ENCODE measurements around the gene THRA.
A peak's percentile ranks its signal among the peaks of the same experiment; 100 is the strongest.

The THRA gene

DNA sequence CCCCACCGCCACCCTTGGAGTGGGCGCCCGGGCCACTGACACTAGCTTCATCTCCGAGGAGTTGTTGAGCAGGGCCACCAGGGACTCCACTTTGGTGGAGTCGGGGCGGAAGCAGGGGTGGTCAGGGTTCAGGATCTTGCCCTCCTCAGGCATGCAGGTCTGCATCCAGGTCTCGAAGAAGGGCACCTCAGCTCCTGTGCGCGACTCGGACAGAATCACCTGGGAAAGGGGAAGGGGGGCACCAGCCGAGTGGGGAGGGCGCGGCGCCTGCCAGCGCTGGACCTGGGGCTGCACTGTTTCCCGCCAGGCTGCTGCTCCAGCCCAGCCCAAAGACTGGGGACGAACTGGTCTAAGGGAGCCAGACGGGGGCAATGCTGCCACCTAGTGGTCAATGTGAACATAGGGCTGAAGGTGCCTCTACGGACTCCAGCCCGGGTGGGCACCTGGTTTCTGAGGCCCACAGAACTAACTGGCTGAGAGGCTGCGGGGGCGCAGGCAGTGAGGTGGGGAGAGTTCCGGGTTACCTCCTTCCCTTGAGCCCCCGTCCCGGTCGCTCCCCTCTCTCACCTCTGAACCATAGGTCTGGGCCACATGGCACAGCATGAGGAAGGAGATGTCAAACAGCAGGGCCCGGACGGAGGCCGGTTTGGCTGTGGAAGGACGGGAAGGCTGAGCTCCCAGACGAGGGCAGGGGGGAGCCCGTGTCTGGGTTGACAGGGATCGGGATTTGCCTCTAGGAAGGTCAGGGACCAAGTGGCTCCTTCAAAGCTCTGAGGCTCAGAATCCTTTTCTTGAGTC is 35.8 kb upstream of the THRA start:
- DNase-seq (ENCODE audit: low read depth in 3 of 3) = peak; percentile 43 to 76 (median 55)

DNA sequence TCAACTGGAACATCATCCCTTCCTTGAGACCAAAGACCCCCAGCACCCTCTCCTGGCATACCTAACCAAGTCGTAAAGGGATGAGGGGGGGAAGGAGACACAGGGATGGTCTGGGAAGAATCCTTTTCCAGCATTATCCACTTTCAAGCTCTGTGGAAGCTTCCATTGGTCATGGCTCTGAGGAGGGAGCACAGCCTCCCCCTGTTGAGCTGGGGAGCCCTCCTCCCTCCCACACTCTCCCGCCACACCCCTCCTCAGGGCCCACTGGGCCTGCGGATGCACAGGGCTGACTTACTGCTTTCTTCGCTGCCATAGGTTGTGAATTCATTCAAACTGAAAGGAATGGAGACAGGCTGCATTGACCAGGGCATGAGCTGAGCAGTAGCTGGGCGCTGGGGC is 35.2 kb upstream of the THRA start:
- no peak for DNase-seq (ENCODE audit: low read depth in 3 of 3)

DNA sequence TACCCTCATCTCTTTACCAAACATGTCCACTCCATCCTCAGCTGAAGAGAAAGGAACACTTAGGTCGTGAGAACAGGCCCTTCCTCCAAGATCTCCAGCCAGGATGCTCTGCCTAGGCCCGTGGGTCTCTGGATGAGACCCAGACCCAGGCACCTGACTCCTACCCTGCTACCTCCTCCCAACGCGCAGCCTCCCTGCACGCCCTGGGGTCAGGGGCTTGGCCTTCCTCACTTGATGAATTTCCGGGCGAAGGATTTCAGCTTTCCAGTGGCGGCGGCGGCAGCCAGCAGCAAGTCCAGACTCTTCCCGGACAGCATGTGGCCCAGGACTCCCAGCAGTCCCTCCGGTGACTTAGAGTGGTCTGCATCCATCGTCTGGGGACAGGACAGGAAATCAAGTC is 34.2 kb upstream of the THRA start:
- DNase-seq (ENCODE audit: low read depth in 3 of 3) = no peak

DNA sequence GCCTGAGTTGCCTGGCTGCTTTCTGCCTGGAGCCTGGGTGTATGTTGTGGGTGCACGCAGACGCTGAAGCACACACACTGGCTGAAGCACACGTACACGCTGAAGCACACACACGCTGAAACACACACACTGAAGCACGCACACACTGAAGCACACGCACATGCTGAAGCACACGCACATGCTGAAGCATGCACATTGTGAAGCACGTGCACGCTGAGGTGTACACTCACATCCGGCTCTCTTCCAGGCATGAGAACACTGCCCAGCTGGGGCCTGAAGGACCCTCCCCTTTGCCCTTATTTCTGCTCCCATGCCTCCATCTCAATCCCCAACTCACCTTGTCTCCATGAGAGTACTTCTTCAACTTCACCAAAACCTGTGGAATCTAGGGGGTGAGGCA is 31.1 kb upstream of the THRA start:
- DNase-seq (ENCODE audit: low read depth in 3 of 3) = no peak

DNA sequence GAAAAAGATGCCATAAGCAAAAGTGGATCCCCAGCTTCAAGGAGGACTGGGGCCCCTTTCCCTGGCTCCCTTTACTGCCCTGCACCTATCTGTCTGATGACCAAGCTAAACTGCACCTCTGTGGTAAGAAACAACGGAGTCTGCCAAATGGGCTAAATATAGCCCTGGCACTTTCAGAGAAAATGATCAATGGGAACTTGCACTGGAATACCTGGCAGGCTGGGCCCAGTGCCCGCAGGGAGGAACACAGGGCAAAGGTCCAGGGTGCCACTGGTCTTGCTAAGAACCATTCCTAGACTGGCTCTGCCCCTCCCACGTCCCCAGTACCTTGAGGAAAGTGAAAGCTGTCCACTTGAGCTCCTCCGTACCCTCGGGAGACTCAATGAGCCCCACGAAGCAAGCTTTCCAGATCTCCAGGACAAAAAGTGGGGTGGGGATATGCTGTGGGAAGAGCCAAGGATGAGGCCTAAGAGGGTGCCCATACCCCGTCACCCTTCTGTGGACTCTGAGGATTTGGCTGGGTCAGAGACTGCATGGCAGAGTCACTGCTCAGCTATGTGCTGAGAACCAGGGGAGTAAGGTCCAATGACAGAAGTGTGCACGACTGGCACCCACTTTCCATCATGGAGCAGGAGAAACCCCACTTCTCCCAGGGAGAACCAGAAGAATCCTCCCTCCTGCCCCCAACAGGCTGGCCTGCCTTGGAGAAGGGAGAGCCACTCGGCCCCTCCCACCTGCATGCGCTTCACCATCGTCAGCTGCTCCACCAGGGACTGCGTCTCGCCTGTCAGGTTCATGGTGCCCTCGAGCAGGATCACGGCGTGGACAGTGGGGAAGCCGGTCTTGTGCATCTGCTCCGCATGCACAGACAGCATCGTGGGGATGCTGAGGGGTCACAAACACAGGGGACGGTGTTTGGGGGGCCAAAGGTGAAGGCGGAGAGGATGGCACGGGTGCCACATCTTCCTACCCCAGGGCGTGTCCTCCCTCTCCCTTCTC is 30.1 kb upstream of the THRA start:
- DNase-seq (ENCODE audit: low read depth in 3 of 3) = no peak

DNA sequence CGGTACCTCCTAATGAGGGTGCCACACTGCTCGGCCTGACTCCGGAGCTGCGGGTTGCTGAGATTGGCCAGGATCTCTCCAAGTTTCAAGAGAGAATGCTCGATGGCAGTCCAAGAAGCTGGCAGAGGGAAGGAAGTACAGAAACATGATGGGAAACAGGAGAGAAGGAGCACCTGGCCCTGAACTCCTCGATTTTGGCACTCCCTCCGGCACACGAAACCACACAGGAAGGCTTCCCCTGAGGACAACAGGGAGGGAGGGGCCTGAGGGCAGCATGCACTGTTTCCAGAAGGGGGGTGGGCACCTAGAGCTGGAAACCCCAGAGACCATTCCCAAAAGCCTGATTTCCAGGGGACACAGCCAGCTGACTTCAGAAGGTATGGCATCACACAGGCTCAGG is 29.4 kb upstream of the THRA start:
- no peak for DNase-seq (ENCODE audit: low read depth in 3 of 3)

DNA sequence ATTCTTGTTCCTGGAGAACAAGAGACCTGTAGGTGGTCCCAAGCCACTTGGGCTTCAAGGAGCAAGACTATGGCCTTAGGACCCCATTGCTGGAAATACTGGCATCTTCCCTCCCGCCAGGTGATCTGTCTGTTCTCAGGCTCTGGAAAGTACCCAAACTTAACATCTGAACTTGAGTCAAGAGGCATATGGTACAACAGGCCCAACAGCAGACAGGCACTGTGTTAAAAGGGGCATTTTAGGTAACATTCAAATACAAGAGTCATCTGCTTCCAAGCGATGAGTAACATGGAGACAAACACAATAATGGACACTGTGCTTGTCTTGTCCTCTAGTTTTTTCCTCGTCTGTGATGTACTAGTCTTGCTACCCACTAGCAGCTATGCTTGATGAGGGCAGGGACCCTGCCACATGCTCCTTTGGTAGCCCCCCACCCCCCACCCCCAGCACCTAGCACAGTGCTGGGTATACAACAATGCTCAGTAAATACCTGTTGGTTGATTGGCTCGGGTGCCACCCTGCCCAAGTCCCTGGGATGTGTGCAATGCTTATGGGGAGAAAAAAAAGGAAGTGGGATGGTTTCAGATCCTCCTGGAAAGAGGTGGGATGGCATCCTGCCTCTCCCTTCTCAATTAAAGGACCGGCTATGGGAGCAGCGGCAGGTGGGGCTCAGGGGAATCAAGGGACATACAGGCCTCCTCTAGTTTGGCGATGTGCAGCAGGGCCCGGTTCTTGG is 28.2 kb upstream of the THRA start:
- DNase-seq (ENCODE audit: low read depth in 3 of 3) = no peak

DNA sequence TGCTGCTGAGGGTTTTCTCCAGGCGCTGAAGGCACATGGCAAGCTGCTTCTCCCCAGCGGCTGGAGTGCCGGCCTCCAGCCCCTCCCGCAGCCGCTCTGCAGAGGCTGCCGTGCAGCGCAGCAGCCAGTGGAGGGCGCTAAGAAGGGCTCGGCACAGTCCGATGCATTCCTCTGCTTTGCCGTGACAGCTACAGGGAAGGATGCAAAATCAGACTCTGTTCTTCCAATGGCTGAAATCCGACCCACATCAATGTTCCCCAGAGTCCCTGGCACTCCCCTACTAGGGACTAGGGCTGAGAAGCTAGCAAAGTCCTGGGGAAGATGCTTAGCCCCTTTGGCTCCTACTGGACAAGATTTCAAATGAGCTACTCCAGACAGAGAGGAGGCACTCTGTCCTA is 27.6 kb upstream of the THRA start:
- DNase-seq (ENCODE audit: low read depth in 3 of 3) = no peak

DNA sequence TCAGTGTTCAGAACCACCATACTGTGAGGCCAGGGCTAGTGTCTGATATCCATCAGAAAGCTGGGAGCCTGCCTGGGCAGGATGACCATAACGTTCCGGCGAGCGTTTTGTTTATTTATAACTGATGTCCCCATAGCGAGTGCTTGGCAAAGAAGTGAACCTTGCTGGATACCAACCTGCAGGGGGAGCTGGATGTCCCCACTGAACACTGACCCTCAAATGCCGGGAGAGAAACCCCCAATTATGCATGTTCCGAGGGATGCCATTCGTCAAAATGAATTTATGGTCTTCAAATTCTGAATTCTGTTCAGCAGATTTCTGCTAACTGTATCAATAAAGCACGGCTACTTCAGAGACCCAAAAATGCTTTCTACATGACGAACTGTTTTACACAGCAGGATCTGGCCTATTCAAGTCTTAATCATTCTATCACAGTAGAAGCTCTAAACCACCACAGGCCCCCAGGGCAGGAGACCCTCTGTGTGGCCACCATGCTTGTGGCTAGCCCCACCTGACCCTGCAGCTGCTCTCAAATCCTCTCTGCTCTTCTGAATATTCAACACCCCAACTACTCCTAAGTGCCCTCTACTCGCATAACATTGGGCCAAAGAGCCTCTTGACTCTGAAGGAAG is 23.8 kb upstream of the THRA start:
- DNase-seq (ENCODE audit: low read depth in 3 of 3) = no peak

DNA sequence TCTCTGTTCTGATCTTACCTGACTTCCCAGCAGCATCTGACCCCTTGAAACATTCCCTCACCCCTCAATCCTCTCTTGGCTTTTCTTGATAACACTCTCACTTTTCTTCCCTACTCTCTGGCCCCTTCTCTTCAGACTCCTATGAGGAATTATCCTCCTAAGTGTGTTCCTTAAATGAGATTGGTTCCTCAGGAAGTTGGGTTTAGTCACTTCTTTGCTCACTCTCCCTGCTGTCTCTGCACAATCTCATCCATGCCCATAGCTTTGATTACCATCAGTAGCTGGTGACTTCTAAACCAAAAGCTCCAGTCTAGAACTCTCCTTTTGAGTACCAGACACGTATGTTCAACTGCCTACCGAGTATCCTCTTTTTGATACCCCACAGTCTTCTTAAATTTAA is 21.6 kb upstream of the THRA start:
- DNase-seq (ENCODE audit: low read depth in 3 of 3) = no peak

DNA sequence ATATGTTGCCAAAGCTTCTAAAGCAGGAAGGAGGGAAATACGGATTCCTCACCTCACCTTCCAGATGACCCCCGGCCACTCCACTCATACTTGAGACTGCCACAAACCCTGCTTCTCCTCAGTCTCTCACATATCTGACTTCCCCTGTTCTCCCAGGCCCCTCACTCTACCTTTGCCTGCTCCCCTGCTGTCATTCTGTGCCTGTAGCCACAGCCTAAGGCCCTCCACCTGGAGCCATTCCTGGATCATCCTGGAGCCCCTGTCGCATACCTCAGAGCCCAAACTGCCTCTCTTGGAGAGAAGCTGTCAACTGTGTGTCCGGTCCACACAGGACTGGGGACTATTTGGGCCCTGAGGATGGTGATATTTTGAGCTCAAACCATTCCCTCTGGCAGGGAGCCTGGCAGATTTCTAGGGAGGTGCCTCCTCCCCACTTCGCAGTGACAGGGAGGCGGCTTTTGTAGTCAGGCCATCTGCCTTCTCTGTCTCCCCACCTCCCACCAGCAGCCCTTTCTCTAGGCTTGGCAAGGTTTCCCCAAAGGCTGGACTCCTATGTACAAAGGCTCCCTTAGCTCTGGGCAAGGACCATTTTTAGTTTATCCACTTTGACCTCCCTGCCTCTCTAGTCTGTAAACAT is 6.3 kb upstream of the THRA start:
- DNase-seq (ENCODE audit: low read depth in 3 of 3) = no peak

DNA sequence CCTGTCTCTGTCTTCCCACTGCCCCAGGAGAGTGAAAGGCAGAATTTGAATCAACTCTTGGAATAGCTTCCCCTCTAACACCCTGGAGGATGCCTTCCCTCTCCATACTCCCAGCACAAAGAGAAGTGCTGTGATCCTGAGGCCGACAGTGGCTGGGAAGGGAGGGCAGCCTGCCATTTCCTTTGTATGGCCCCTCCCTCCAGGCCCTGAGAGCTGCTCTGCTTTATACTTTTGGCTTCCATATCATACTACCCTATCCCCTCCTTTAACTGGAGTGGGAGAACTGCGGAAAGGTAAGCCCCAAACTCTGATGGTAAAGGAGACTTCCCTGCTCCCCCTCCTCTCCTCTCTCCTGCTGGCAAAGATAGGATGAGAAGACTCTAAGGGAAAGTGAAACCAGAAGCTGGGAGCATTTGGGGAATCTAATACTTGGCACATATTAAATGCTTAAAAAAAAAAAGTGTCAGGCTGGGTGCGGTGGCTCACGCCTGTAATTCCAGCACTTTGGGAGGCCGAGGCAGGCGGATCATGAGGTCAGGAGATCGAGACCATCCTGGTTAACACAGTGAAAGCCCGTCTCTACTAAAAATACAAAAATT is 4.5 kb upstream of the THRA start:
- no peak for DNase-seq (ENCODE audit: low read depth in 3 of 3)

DNA sequence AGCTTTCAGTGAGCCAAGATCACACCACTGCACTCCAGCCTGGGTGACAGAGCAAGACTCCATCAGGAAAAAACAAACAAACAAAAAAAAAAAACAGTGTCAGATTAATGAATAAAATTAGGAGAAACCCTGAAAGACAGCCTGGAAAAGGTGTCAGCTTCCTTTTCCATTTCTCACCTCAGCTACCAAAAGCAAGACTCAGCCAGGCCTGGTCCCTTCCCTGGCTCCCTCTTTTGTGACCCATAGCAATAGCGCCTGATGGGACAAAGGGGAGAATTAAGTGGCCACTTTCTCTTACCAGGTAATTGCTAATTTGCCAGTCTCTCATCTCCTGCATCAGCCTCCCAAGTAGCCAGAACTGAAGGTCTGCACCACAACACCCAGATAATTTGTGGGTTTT is 3.9 kb upstream of the THRA start:
- no peak for DNase-seq (ENCODE audit: low read depth in 3 of 3)

DNA sequence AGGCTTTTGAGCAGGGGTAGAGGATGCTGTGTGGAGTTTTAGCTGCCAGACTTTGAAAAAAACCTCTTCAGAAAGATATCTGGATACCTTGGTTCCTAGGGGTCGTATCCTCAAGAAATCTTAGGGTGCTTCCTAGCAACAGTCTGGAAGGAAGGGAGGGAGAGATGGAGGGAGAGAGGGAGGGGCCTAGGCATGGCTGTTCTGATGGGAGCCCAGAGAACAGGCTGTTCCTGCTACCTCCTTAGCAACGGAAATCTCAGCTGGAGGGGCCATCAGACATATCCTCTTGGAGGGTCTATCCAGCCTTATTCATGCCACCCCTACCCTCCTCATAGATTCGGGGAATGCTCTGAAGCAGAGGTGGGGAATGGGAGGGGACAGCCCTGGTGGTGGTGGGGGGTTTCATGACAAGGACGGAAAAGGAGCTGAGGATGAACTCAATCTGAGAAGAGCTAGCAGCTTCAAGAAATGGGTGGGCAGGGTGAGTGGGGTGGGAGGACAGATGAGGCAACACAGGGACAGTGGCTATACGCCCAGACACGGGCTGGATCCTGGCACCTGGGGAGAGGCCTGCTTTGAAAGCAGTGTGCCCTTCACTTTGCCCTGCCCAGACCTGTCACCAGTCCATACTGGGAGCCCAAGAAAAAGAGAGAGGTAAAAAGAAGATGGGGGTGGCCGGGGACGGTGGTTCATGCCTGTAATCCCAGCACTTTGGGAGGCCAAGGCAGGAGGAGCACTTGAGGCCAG is 2.9 kb upstream of the THRA start:
- no peak for DNase-seq (ENCODE audit: low read depth in 3 of 3)

DNA sequence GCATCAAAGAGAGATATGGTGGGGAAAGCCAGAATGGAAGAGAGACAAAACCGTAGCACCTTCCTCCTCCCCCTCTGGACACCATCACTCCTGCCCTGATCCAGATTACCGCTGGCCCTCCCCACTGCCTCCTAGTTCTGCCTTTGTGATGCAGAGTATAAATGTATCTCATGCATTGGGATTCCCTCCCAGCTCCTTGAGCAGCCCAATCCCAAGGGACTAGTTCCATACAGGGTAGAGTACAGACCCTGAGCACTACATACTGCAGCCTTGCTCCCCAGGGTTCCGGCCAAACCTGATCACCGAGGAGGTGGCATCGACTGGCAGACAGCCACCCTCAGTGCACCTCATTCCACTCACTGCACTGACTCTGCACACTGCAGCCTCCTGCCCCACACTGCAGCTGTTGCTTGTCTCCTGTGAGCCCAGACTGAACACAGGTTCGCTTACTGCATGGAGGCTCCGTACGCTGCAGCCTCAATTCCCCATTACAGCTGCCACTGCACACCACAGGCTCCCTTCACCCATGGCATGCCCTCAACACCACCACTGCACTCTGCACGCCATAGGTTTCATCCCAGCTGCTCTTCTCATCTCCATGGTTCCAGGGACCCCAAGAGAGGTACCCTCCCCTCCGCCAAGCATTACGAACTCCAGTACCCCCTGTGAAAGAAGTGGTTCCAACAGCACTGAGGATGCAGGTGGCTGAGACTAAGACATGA is 1.7 kb upstream of the THRA start:
- no peak for DNase-seq (ENCODE audit: low read depth in 3 of 3)

DNA sequence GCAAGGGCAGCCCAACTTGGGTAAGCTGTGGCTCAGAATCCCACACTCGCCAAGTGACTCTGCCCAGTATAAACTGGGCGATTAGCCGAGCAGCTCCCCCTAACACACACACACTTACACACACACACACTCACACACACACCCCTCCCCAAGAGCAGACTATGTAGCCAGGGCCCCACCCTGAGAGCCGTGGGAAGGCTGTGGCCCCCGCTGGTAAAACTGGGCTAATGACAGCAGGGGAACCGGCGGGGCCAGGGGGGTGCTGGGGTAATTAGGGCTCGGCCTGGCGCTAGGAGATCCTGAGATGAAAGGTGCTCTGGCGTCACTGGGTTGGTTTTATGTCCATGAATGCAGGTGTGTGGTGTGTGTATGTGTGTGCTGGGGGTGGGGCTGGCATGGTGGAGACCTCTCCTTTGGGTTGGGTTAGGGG is 1.1 kb upstream of the THRA start:
- no peak for DNase-seq (ENCODE audit: low read depth in 3 of 3)

DNA sequence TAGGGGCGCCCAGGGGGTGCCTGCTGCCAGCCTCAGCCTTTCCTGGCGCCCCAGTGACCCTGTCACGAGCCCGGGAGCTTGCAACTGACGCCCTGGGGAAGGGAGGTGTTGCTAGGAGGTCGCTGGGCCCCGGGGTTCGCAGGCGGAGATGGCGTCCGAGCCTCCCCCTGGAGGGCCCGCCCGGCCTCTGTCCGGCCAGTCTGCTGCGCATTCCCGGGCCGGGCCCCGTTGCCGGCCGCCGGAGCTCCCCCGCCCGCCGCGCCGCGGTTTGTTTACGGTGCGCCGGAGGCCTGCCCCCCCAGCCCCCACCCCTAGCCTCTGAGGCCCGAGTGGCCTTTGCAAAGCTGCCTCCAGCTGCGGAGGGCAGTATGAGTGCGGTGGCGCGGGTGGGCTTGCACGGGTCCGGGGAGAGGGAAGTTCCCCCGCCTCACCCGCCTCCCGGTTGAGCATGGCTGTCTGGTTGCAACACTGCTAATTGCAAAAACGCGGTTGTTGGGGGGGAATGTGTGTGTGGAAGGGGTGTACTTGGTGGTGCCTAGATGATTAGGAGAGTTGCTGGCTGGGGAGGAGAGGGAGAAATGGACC is 514 bp downstream of the THRA start:
- no peak for DNase-seq (ENCODE audit: low read depth in 3 of 3)

DNA sequence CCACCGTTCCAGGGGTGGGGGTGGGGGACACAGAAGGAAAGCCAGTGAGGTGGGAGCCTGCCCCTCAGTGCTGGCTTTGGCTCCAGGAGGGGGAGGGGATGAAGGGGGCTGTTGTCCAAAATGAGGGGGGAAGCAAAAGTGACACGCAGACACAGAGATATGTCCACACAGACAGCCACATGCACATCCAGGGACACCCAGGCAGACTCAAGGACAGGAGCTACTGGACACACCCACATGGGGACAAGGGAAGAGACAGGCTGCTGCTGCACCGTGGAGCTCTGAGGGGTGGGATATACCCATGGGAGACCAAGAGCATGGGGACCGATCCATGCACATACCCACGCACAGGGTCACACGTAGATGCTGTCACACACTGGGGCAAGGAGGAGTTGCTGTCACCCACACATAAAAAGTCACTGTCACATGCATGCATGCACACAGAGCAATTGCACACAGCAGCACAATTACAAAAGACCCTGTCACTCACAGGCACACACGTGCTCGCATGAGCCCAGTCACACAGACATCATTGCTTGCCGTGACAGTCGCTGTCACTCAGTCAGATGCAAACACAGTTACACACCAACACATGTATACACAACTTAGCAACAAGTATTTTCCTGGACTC is 1.3 kb downstream of the THRA start:
- no peak for DNase-seq (ENCODE audit: low read depth in 3 of 3)

All from stimulated activated CD4-positive, alpha-beta T cell treated with anti-CD3 and anti-CD28 coated beads, TNF-alpha, amount 100 ng/mL, for 48 hours (primary cell).